HG02870 (cell line): ENCODE results near the gene CENPB.
"Not testable (repeated sequence)": the region's sequence is repeated elsewhere in the genome, so short reads cannot be mapped to it uniquely, and the experiment has no call there.

Experiments
- ATAC-seq: cut with Tn5 transposase; IDR thresholded peaks from one replicate; pipeline ENCODE4 v1.9.1; 2021; ENCODE audit warnings: mild to moderate bottlenecking, moderate library complexity; ENCODE audit not compliant: unreplicated experiment

Gene CENPB

GRCh38 chr20:3786665-3787323 lies at the start of gene CENPB:
TSS of gene CENPB (minus strand) at chr20:3786740. CDS start at chr20:3786483, 257 bp downstream.
- peak; percentile 80 for ATAC-seq

GRCh38 chr20:3836132-3836531 lies 49.6 kb upstream of the CENPB start:
- ATAC-seq, result no peak

GRCh38 chr20:3829891-3830290 lies 43.4 kb upstream of the CENPB start:
- ATAC-seq, result not testable (repeated sequence)

GRCh38 chr20:3828798-3829197 lies 42.3 kb upstream of the CENPB start:
- ATAC-seq, result no peak

- ATAC-seq, result no peak
Measured at GRCh38 chr20:3826420-3826819, 39.9 kb upstream of the CENPB start.

GRCh38 chr20:3825526-3825925 lies 39.0 kb upstream of the CENPB start:
- ATAC-seq, result no peak

GRCh38 chr20:3823881-3824280 lies 37.3 kb upstream of the CENPB start:
- ATAC-seq, result no peak

GRCh38 chr20:3821996-3822395 lies 35.5 kb upstream of the CENPB start:
- ATAC-seq, result no peak

- ATAC-seq, result peak; percentile 3
Measured at GRCh38 chr20:3820901-3821727, 34.6 kb upstream of the CENPB start.

- ATAC-seq, result peak; percentile 75
Measured at GRCh38 chr20:3820048-3820900, 33.7 kb upstream of the CENPB start, which contains the start of gene AP5S1. TSS of gene AP5S1 (plus strand) at chr20:3820547. CDS start at chr20:3822118, 1,571 bp downstream.

GRCh38 chr20:3819411-3820047 lies 33.0 kb upstream of the CENPB start:
- ATAC-seq, result no peak

- no peak for ATAC-seq
Measured at GRCh38 chr20:3818155-3819151, 31.9 kb upstream of the CENPB start.

GRCh38 chr20:3815703-3816315 lies 29.3 kb upstream of the CENPB start:
- no peak for ATAC-seq

- ATAC-seq, result no peak
Measured at GRCh38 chr20:3814928-3815495, 28.5 kb upstream of the CENPB start.

GRCh38 chr20:3813848-3814581 lies 27.5 kb upstream of the CENPB start:
- no peak for ATAC-seq

- ATAC-seq, result no peak
Measured at GRCh38 chr20:3812975-3813847, 26.7 kb upstream of the CENPB start.

GRCh38 chr20:3812259-3812681 lies 25.7 kb upstream of the CENPB start:
- no peak for ATAC-seq
